Measurements from ENCODE around the gene PUSL1. TPM values are rescaled to one million over a fixed set of nuclear protein-coding genes. Genes with fewer than 3 reads are reported as not detected.
A peak's percentile ranks its signal among the peaks of the same experiment; 100 is the strongest.

The PUSL1 gene
- total RNA-seq, 2 donors from 2014 or later, result 11.0 to 11.9 TPM

DNA sequence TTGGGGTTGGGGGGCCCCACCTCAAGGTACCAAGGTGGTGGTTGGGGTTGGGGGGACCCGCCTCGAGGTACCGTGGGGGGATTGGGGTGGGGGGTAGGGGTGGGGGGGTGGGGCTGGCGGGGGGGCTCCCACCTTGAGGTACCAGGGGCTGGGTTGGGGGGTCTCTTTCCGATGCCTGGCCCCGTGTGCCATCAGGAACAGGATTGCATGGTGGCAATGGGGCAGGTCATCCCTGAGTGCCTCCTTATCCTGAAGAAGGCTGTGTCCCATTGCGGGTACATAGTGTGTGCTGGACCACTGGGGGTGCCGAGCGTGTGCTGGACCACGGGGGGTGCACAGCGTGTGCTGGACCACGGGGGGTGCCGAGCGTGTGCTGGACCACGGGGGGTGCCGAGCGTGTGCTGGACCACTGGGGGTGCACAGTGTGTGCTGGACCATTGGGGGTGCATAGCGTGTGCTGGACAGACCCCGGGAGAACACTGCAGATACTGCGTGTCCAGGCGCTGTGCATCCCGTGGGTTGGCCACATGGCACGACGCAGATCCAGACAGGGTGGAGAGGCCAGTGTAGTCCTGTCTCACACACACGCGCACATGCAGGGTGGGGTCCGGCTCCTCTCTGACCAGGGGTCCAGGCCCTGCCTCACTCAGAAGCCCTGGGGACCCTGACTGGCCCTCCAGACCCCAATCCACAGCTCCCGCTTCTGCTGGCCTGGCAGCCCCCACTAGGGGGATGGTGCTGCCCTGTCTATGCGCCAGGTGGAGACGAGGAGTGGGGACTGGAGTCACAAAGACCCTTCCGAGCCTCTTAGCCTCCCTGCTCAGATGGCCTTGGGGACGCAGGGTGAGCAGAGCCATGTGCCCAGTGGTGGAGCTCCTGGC, 23.9 kb upstream of the PUSL1 start:
- Mint-ChIP-seq H3K36me3 (ENCODE audit: insufficient read depth in 2 of 2) (no peaks in the 10 kb centered on the region), H3K27me3 (ENCODE audit: low read depth) (no peaks in the 10 kb centered on the region), H3K27ac (no peak overlapping the region), H3K4me3 (no peak overlapping the region), H3K4me1 (ENCODE audit: low read depth) (peaks cover 12% of the 10 kb centered on the region), H3K9me3 (peaks cover 0 to 2% of the 10 kb centered on the region in 2 donors)
- ATAC-seq (replicated peaks in 1 of 2) (no peak), DNase-seq (no peak)

DNA sequence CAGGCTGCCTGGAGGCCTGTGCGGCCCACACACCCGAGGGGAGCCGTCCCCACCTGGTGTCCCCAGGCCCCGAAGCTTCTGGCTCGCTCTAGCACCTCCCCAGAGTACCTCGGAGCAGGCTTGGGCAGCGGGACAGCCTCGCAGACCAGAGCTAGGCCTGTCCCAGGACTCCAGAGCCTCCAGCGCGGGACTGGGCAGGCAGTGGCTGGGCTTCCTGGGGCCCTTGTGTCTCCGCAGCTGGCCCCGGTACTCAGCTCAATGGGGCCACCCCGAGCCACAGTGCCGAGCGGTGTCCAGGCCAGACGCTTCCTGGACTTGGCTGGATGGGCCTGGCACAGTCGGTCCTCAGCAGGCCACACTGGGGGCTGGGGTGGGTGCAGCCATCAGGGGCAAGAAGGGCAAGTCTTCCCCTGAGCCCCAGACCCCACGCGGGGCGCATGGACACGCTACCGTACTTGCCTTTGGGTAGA, 23.3 kb upstream of the PUSL1 start:
- DNase-seq (no peak), ATAC-seq (replicated peaks in 1 of 2) (no peak)
- Mint-ChIP-seq H3K4me1 (ENCODE audit: low read depth) (peaks cover 12% of the 10 kb centered on the region), H3K9me3 (peaks cover 0 to 2% of the 10 kb centered on the region in 2 donors), H3K27me3 (ENCODE audit: low read depth) (no peaks in the 10 kb centered on the region), H3K4me3 (no peak overlapping the region), H3K36me3 (ENCODE audit: insufficient read depth in 2 of 2) (no peaks in the 10 kb centered on the region), H3K27ac (no peak overlapping the region)

GRCh38 chr1:1285611-1286311, 22.6 kb upstream of the PUSL1 start:
- no peak for DNase-seq
- Mint-ChIP-seq H3K4me3 (no peak overlapping the region), H3K27ac (no peak overlapping the region), H3K4me1 (ENCODE audit: low read depth) (peaks cover 12% of the 10 kb centered on the region), H3K36me3 (ENCODE audit: insufficient read depth in 2 of 2) (no peaks in the 10 kb centered on the region), H3K27me3 (ENCODE audit: low read depth) (no peaks in the 10 kb centered on the region), H3K9me3 (peaks cover 0 to 2% of the 10 kb centered on the region in 2 donors)
- no peak for ATAC-seq (replicated peaks in 1 of 2)

DNA sequence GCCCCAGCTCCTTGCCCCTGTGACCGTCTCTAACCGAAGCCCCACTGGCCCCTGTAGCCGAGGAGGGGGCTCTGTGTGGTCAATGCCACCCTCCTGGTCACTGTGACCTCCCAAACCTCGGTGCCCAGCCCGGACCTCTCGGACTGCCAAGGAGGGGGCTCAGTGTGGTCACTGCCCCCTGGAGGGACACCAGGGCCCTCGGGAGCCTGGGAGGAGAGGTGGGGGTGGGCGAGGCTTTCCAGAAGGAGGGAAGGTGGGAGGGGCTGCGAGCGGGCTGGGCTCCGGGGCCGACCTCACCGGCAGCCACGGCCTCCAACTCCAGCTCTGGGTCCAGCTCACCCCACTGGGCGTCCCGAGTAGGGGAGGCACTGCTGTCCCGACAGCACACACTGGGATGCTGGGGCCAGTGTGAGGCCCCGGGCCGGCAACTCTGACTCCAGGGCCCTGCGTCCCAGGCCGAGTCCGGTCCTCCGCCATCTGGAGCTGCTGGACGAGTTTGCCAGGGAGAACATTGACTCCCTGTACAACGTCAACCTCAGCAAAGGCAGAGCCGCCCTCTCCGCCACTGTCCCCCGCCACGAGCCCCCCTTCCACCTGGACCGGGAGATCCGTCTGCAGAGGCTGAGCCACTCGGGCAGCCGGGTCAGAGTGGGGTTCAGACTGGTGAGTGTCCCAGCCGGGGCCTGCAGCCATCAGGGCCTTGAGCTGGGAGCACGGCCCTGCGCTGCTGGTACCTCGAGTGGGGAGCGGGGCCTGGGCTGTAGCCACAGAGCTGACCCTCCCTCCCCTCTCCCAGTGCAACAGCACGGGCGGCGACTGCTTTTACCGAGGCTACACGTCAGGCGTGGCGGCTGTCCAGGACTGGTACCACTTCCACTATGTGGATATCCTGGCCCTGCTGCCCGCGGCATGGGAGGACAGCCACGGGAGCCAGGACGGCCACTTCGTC, 21.8 kb upstream of the PUSL1 start:
- no peaks in the 10 kb centered on the region for H3K36me3 Mint-ChIP-seq (ENCODE audit: insufficient read depth in 2 of 2)
- no peak overlapping the region for H3K27ac Mint-ChIP-seq
- H3K27me3 Mint-ChIP-seq (ENCODE audit: low read depth), result no peaks in the 10 kb centered on the region
- no peak overlapping the region for H3K4me3 Mint-ChIP-seq
- peaks cover 12% of the 10 kb centered on the region for H3K4me1 Mint-ChIP-seq (ENCODE audit: low read depth)
- DNase-seq, result no peak
- no peak for ATAC-seq (replicated peaks in 1 of 2)
- peaks cover 0 to 2% of the 10 kb centered on the region in 2 donors for H3K9me3 Mint-ChIP-seq

- Mint-ChIP-seq H3K9me3 (peaks cover 0 to under 1% of the 10 kb centered on the region in 2 donors), H3K27me3 (ENCODE audit: low read depth) (no peaks in the 10 kb centered on the region), H3K4me1 (ENCODE audit: low read depth) (peaks cover 16% of the 10 kb centered on the region), H3K36me3 (ENCODE audit: insufficient read depth in 2 of 2) (no peaks in the 10 kb centered on the region), H3K27ac (no peak overlapping the region), H3K4me3 (no peak overlapping the region)
- ATAC-seq (replicated peaks in 1 of 2), result no peak
- no peak for DNase-seq
Measured at GRCh38 chr1:1287288-1288110, 20.9 kb upstream of the PUSL1 start.

DNA sequence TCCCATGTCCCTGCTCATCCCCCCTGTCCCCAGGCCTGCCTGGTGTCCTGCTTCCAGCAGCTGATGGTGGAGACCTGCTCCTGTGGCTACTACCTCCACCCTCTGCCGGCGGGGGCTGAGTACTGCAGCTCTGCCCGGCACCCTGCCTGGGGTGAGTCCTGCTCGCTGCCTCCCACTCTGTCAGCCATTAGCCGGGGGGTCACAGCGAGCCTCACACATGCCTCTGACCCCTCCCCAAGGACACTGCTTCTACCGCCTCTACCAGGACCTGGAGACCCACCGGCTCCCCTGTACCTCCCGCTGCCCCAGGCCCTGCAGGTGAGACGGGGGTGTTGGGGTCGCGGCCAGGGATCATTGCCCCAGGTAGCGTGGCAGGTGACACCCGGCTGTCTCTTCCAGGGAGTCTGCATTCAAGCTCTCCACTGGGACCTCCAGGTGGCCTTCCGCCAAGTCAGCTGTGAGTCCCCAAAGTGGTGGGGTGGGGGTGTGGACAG, 18.1 kb upstream of the PUSL1 start:
- DNase-seq, result peak; percentile 78 to 83
- no peak overlapping the region for H3K4me3 Mint-ChIP-seq
- H3K9me3 Mint-ChIP-seq, result no peaks in the 10 kb centered on the region
- no peaks in the 10 kb centered on the region for H3K27me3 Mint-ChIP-seq (ENCODE audit: low read depth)
- peak; percentile 61 to 70 for ATAC-seq (replicated peaks in 1 of 2)
- peaks cover 0 to 1% of the 10 kb centered on the region in 2 donors for H3K36me3 Mint-ChIP-seq (ENCODE audit: insufficient read depth in 2 of 2)
- H3K4me1 Mint-ChIP-seq (ENCODE audit: low read depth), result peaks cover 4% of the 10 kb centered on the region
- H3K27ac Mint-ChIP-seq, result no peak overlapping the region

DNA sequence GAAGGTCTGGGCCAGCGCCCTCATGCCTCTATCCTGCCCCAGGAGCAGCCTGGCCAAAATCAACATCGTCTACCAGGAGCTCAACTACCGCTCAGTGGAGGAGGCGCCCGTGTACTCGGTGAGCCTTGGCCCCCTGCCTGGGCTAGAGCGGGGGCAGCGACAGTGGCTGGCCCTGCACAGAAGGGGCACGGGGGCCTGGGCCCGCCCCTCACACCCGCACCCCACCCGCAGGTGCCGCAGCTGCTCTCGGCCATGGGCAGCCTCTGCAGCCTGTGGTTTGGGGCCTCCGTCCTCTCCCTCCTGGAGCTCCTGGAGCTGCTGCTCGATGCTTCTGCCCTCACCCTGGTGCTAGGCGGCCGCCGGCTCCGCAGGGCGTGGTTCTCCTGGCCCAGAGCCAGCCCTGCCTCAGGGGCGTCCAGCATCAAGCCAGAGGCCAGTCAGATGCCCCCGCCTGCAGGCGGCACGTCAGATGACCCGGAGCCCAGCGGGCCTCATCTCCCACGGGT, 17.3 kb upstream of the PUSL1 start:
- Mint-ChIP-seq H3K27ac (no peak overlapping the region), H3K36me3 (ENCODE audit: insufficient read depth in 2 of 2) (peaks cover 0 to 1% of the 10 kb centered on the region in 2 donors), H3K4me1 (ENCODE audit: low read depth) (peaks cover 4% of the 10 kb centered on the region), H3K27me3 (ENCODE audit: low read depth) (no peaks in the 10 kb centered on the region), H3K4me3 (no peak overlapping the region), H3K9me3 (no peaks in the 10 kb centered on the region)
- no peak for DNase-seq
- ATAC-seq (replicated peaks in 1 of 2), result no peak

GRCh38 chr1:1291548-1292441, 16.6 kb upstream of the PUSL1 start:
- peak; percentile 70 to 71 for DNase-seq
- Mint-ChIP-seq H3K4me3 (no peak overlapping the region), H3K27me3 (ENCODE audit: low read depth) (no peaks in the 10 kb centered on the region), H3K9me3 (no peaks in the 10 kb centered on the region), H3K36me3 (ENCODE audit: insufficient read depth in 2 of 2) (peaks cover 0 to 1% of the 10 kb centered on the region in 2 donors), H3K4me1 (ENCODE audit: low read depth) (peaks cover 4% of the 10 kb centered on the region), H3K27ac (no peak overlapping the region)
- ATAC-seq (replicated peaks in 1 of 2), result peak; percentile 72 to 76

DNA sequence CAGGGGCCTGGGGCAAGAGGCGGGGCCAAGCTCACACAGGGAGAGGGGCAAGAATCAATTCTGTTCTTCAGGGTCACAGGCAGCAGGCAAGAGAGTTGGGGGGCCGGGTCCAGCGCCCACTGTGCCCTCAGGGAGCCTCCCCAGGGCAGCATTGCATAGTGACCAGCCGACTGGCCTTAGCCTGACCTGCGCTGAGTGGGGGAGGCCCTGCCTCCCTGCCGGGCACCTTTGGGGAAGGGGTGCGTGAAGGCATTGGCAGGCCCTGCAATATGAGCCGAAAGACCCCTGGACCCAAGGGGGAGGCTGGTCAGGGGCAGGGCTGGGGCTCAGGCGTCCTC, 16.0 kb upstream of the PUSL1 start:
- Mint-ChIP-seq H3K9me3 (no peaks in the 10 kb centered on the region), H3K27ac (no peak overlapping the region), H3K27me3 (ENCODE audit: low read depth) (no peaks in the 10 kb centered on the region), H3K4me1 (ENCODE audit: low read depth) (peaks cover 4% of the 10 kb centered on the region), H3K36me3 (ENCODE audit: insufficient read depth in 2 of 2) (peaks cover 0 to 1% of the 10 kb centered on the region in 2 donors), H3K4me3 (no peak overlapping the region)
- ATAC-seq (replicated peaks in 1 of 2), result no peak
- DNase-seq, result no peak

DNA sequence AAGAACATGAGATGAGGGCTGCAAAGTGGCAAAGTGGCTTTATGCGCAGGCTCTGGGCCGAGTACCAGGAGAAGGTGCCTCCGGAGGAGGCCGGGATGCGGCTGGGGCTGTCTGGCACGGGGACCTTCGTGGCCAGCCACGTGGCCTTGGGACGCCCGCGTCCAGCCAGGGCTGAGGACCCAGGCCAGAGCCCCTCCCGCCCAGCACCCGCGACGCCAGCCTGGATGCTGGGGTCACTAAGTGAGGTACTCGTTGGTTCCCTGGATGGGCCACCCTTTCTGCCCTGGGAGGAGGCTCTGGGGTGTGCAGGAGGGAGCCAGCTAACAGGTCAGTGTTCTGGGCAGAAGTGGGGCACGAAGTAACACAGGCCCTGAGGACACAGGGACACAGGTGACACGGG, 15.5 kb upstream of the PUSL1 start:
- DNase-seq (no peak), ATAC-seq (replicated peaks in 1 of 2) (no peak)
- Mint-ChIP-seq H3K4me3 (no peak overlapping the region), H3K36me3 (ENCODE audit: insufficient read depth in 2 of 2) (peaks cover 0 to 1% of the 10 kb centered on the region in 2 donors), H3K27me3 (ENCODE audit: low read depth) (no peaks in the 10 kb centered on the region), H3K4me1 (ENCODE audit: low read depth) (peaks cover 4% of the 10 kb centered on the region), H3K9me3 (no peaks in the 10 kb centered on the region), H3K27ac (no peak overlapping the region)
